Hippocampal formation (tissue), 2 donors: ENCODE measurements around the gene SAC3D1.

ENCODE experiments used
- DNase-seq, 2 donors: peaks; one replicate each; lab custom pipeline; 2025; lab: John Stamatoyannopoulos, UW

The SAC3D1 gene

DNA sequence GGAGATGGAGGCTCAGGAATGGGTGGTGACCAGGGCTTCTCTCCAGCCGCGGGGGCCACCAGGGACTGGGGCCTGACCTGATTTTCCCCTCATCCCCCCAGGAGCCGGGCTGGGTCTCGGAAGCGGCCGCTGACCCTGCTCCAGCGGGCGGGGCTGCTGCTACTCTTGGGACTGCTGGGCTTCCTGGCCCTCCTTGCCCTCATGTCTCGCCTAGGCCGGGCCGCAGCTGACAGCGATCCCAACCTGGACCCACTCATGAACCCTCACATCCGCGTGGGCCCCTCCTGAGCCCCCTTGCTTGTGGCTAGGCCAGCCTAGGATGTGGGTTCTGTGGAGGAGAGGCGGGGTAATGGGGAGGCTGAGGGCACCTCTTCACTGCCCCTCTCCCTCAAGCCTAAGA lies 46.8 kb downstream of the SAC3D1 start:
- no peak for DNase-seq

DNA sequence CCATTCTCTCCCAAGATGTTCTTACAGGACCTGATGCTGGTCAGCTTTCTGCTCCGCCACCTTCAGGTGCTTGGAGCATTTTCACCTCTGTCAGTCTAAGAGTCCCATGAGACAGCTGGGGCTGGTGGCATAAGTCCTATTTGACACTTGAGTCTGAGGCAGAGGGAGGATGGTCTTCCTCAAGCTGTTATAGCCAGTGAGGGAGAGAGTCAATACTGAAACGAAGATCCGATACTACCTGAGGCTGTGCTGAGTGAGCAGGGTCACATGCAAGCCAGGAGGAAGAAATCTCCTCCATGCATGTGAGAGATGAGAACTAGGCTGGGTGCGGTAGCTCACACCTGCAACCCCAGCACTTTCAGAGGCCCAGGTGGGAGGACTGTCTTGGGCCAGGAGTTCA lies 48.6 kb downstream of the SAC3D1 start:
- DNase-seq, result no peak

DNA sequence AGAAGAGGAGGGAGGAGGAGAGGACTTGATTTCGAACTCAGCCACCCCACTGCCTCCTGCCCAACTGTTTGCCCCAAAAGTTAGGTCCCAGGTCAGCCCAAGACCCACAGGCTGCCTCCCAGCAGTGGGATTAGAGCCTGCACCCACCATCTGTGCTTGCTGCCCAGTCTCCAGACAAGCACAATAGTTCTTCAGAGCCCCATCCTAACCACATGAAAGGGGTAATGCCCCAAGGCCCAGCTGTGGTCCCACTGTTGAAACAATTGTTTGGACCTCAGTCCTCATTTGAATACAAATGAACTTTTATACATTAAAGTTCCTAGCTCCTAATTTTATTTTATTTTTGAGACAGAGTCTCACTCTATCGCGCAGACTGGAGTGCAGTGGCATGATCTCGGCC lies 49.6 kb downstream of the SAC3D1 start:
- peak; percentile 14 to 55 for DNase-seq
